Measurements from ENCODE around the gene HELZ.

HELZ gene

GRCh38 chr17:67021196-67021595, 223.8 kb downstream of the HELZ start:
- no peak for DNase-seq

All from bone marrow (tissue), 2 donors.